Activated B cell treated with CpG ODN at 0.5 μM for 24 hours (primary cell): Measurements from ENCODE around the gene RMDN2. TPM values are rescaled to one million over a fixed set of nuclear protein-coding genes. Genes with fewer than 3 reads are reported as not detected.
A peak's percentile ranks its signal among the peaks of the same experiment; 100 is the strongest.

ENCODE experiments used
- ATAC-seq: fragments of 200-7000 bp; cut with Tn5 transposase; one replicate; pipeline ENCODE4 v1.10.0; 2021; ENCODE audit warnings: low read depth, mild to moderate bottlenecking, moderate library complexity
- CTCF ChIA-PET: fragments of 350-600 bp; sonication (Branson Sonifier 250); formaldehyde crosslinking; loops from one replicate; lab custom pipeline; 2021; ENCODE audit warnings: antibody characterized with exemption; lab: Charles Lee
- POLR2A ChIA-PET: fragments of 350-600 bp; sonication (Branson Sonifier 250); formaldehyde crosslinking; loops from one replicate; lab custom pipeline; 2021; ENCODE audit warnings: antibody characterized with exemption; lab: Charles Lee
- DNase-seq: peaks from one replicate; pipeline ENCODE4 v3.0.0; 2022
- H3K27ac Mint-ChIP-seq: one replicate; pipeline ENCODE4 v1.8.0; 2020; ENCODE audit warnings: mixed read lengths
- H3K27me3 Mint-ChIP-seq: one replicate; pipeline ENCODE4 v1.8.0; 2021; ENCODE audit warnings: mixed read lengths
- H3K36me3 Mint-ChIP-seq: one replicate; pipeline ENCODE4 v1.8.0; 2021; ENCODE audit warnings: low read depth, mixed read lengths
- H3K4me1 Mint-ChIP-seq: one replicate; pipeline ENCODE4 v1.8.0; 2021; ENCODE audit warnings: mixed read lengths
- H3K4me3 Mint-ChIP-seq: one replicate; pipeline ENCODE4 v1.8.0; 2020; ENCODE audit warnings: mild to moderate bottlenecking, mixed read lengths
- H3K9me3 Mint-ChIP-seq: one replicate; pipeline ENCODE4 v1.8.0; 2020; ENCODE audit warnings: mixed read lengths
- CTCF ChIP-seq: fragments of 200-600 bp; IDR thresholded peaks from one replicate; pipeline ENCODE4 v1.8.0; 2022; ENCODE audit warnings: antibody characterized with exemption, mild to moderate bottlenecking
- intact Hi-C: fragments of 100-400 bp; cut with micrococcal nuclease; formaldehyde crosslinking; loops from one replicate; pipeline ENCODE4 v1.15.1; 2024
- total RNA-seq: library from RNA; stranded (reverse); gene quantifications from 2 replicates; pipeline ENCODE4 v1.2.3, GENCODE V29; 2022

RMDN2 gene
- total RNA-seq, 1 donor from 2014 or later = 7.0 TPM

DNA sequence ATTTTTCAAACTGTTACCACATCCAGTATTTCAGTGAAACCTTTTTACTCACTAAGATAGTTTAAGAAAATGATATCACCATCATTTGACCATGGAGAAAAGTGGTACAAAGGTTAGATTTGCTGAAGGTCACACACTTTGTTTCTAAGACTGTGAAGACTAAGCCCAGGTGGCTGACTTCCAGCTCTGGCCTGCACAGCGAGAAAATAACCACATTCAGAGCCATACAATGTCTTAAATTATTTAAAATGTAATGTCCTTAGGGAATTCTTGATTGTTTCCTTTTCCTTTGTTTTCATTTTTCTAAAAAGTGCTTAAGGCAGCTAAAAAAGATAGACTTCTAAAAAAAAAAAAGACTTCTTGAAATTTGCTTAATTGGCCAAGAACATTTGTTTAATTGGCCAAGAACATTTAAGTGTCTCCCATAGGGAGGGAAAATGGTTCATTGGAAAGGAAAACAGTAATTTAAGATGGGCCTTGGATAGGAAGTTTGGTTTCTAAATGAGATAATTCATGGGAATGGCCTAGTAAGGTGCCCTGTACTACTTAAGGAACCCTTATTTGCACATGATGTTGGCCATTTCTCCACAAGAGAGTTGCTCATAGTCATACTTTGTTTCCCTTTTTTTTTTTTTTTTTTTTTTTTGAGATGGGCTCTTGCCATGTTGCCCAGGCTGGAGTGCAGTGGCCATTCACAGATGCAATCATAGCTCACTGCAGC lies 105.7 kb downstream of the RMDN2 start:
- POLR2A ChIA-PET = no interaction called here
- intact Hi-C loops = no loop called here
- Mint-ChIP-seq H3K4me1 (no peaks in the 10 kb centered on the region), H3K4me3 (no peak overlapping the region), H3K9me3 (no peaks in the 10 kb centered on the region), H3K27me3 (peaks cover 6% of the 10 kb centered on the region), H3K36me3 (no peaks in the 10 kb centered on the region), H3K27ac (no peak overlapping the region)
- ATAC-seq (no peak), DNase-seq (no peak)
- CTCF ChIA-PET = no interaction called here
- no peak for TF ChIP-seq CTCF

GRCh38 chr2:38032946-38033345 lies 107.9 kb downstream of the RMDN2 start:
- CTCF ChIA-PET = no interaction called here

GRCh38 chr2:38033646-38034045 lies 108.6 kb downstream of the RMDN2 start:
- POLR2A ChIA-PET = no interaction called here
- no peak overlapping the region for H3K4me3 Mint-ChIP-seq
- ATAC-seq (no peak), DNase-seq (no peak)
- no peaks in the 10 kb centered on the region for H3K9me3 Mint-ChIP-seq
- CTCF ChIA-PET = no interaction called here
- H3K36me3 Mint-ChIP-seq = no peaks in the 10 kb centered on the region
- no peak overlapping the region for H3K27ac Mint-ChIP-seq
- peaks cover 11% of the 10 kb centered on the region for H3K4me1 Mint-ChIP-seq
- TF ChIP-seq CTCF = no peak
- peaks cover 26% of the 10 kb centered on the region for H3K27me3 Mint-ChIP-seq
- intact Hi-C loops = no loop called here

More at GRCh38 chr2:38032946-38033345, 107.9 kb downstream of the RMDN2 start:
- Mint-ChIP-seq H3K9me3 (no peaks in the 10 kb centered on the region), H3K36me3 (no peaks in the 10 kb centered on the region), H3K27ac (no peak overlapping the region), H3K4me1 (peaks cover 4% of the 10 kb centered on the region), H3K4me3 (no peak overlapping the region), H3K27me3 (peaks cover 22% of the 10 kb centered on the region)
- DNase-seq (no peak), ATAC-seq (no peak)
- POLR2A ChIA-PET = no interaction called here
- TF ChIP-seq CTCF = no peak
- intact Hi-C loops = no loop called here

DNA sequence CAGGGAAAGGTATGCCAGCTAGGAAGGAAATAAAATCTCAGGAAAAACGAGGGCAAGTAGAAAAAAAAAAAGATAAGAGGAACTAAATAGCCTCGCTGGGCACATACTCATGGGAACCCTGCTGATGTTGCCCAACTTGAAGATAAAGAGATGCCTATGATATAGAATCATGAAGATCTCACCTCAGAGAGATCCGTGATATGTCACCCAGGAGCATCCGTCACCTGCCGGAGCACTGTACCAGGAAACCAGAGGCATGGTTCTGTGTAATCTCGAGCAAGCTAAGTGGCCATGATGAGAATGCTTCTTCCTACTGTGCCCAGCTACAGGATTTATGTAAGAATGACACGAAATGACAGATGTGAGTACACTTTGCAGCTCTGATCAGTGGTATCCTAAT lies 110.9 kb downstream of the RMDN2 start:
- ChIA-PET CTCF (no interaction called here), POLR2A (no interaction called here)
- no peak overlapping the region for H3K27ac Mint-ChIP-seq
- H3K9me3 Mint-ChIP-seq = no peaks in the 10 kb centered on the region
- ATAC-seq (no peak), DNase-seq (no peak)
- peaks cover 32% of the 10 kb centered on the region for H3K27me3 Mint-ChIP-seq
- intact Hi-C loops = loop anchor here (5.0 kb wide), 1 partner anchor 41 kb away; the partner anchor contains the start of gene CYP1B1
- peaks cover 15% of the 10 kb centered on the region for H3K4me1 Mint-ChIP-seq
- no peaks in the 10 kb centered on the region for H3K36me3 Mint-ChIP-seq
- no peak for TF ChIP-seq CTCF
- H3K4me3 Mint-ChIP-seq = no peak overlapping the region

- intact Hi-C loops = loop anchor here (5.0 kb wide), 1 partner anchor 40 kb away; the partner anchor contains the start of gene CYP1B1
- Mint-ChIP-seq H3K36me3 (no peaks in the 10 kb centered on the region), H3K9me3 (no peaks in the 10 kb centered on the region), H3K27ac (no peak overlapping the region), H3K27me3 (peaks cover 30% of the 10 kb centered on the region), H3K4me3 (peak overlapping the region; percentile 78), H3K4me1 (peaks cover 15% of the 10 kb centered on the region)
- ChIA-PET POLR2A (interaction anchor here (0.7 to 1.5 kb wide), 2 partner anchors 39 to 112 kb away, joined by 3 to 5 read pairs; partner anchors contain the start of genes CYP1B1 and RMDN2), CTCF (interaction anchor here (1.3 kb wide), 1 partner anchor 39 kb away, joined by 5 read pairs; the partner anchor contains the start of gene CYP1B1)
- TF ChIP-seq CTCF = no peak
- DNase-seq (no peak), ATAC-seq (no peak)
Measured at GRCh38 chr2:38037325-38037724, 112.2 kb downstream of the RMDN2 start.
